Measurements from ENCODE around the gene NUDT3. TPM values are rescaled to one million over a fixed set of nuclear protein-coding genes. Genes with fewer than 3 reads are reported as not detected.
"Not testable (repeated sequence)": the region's sequence is repeated elsewhere in the genome, so short reads cannot be mapped to it uniquely, and the experiment has no call there.

NUDT3 gene
- total and polyA plus RNA-seq, 2 experiments from 2014 or later, result 18.6 to 26.1 TPM

DNA sequence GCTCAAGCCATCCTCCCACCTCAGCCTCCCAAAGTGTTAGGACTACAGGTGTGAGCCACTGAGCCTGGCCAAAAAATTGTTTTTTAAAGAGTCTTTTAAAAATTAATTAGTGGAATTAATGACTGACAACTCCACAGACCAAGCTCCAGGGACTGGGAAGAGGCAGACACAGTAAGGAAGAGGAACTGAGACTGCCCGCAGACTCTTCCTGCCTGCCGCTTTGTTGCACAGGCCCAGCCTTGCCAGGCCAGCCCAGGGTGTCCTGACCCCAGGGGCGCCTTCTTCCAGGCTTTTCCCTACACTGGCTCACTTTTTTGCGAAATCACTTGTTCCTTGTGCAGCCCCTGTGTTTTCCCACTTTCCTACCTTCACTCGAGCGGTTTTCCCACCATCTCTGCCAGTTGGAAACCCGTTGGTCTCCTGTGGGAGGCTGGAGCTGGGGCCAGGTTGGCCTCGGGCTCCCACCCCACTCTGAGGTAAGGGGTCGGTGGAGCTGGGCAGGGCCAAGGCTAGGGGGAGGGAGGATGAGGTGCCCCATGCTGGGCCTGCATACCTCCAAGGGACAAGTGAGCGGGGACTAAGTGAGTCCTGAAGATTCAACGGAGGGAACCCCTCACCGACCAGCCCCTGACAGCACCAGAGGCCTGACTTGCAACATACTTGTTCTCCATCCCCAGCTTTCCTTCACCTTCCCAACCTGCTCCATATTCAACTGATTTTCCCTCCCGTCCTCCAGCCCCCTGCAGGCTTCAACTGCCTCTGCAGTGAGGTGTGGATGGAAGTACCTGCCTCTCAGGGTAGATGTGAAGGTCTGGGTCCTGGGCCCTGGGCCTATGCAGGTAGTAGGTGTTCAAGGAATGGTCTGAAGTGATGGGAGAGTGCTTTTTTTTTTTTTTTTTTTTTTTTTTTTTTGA, 120.2 kb downstream of the NUDT3 start:
- Histone ChIP-seq H3K27ac (no peak overlapping the region), H3K27me3 (no peaks in the 10 kb centered on the region), H3K4me3 (no peak overlapping the region), H3K4me1 (ENCODE audit: low read depth) (peaks cover 9% of the 10 kb centered on the region), H3K9me3 (ENCODE audit: low read depth) (no peaks in the 10 kb centered on the region), H3K36me3 (no peaks in the 10 kb centered on the region)
- no peak for DNase-seq (ENCODE audit: low read depth in 1 of 2, low spot score in 1 of 2)
- TF ChIP-seq, protein P1, sequence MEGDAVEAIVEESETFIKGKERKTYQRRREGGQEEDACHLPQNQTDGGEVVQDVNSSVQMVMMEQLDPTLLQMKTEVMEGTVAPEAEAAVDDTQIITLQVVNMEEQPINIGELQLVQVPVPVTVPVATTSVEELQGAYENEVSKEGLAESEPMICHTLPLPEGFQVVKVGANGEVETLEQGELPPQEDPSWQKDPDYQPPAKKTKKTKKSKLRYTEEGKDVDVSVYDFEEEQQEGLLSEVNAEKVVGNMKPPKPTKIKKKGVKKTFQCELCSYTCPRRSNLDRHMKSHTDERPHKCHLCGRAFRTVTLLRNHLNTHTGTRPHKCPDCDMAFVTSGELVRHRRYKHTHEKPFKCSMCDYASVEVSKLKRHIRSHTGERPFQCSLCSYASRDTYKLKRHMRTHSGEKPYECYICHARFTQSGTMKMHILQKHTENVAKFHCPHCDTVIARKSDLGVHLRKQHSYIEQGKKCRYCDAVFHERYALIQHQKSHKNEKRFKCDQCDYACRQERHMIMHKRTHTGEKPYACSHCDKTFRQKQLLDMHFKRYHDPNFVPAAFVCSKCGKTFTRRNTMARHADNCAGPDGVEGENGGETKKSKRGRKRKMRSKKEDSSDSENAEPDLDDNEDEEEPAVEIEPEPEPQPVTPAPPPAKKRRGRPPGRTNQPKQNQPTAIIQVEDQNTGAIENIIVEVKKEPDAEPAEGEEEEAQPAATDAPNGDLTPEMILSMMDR (IDR thresholded peaks at IDR 0.05; ENCODE audit: low read depth, low read length), result no peak

DNA sequence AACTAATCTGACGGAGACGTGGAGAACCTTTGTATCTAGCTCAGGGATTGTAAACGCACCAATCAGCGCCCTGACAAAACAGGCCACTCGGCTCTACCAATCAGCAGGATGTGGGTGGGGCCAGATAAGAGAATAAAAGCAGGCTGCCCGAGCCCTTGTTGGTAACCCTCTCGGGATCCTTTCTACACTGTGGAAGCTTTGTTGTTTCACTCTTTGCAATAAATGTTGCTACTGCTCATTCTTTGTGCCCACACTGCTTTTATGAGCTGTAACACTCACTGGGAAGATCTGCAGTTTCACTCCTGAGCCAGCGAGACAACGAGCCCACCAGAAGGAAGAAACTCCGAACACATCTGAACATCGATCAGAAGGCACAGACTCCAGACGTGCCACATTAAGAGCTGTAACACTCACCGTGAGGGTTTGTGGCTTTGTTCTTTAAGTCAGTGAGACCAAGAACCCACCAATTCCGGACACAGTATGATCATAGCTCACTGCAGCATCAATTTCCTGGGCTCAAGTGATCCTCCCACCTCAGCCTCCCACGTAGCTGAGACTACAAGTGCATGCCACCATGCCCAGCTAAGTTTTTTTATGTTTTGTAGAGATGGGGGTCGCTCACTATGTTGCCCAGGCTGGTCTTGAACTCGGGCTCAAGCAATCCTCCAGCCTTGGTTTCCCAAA, 122.7 kb downstream of the NUDT3 start:
- H3K9me3 ChIP-seq (ENCODE audit: low read depth); H3K27me3 ChIP-seq; H3K4me1 ChIP-seq (ENCODE audit: low read depth); H3K4me3 ChIP-seq; H3K36me3 ChIP-seq; DNase-seq (ENCODE audit: low read depth in 1 of 2, low spot score in 1 of 2); H3K27ac ChIP-seq: not testable (repeated sequence)

DNA sequence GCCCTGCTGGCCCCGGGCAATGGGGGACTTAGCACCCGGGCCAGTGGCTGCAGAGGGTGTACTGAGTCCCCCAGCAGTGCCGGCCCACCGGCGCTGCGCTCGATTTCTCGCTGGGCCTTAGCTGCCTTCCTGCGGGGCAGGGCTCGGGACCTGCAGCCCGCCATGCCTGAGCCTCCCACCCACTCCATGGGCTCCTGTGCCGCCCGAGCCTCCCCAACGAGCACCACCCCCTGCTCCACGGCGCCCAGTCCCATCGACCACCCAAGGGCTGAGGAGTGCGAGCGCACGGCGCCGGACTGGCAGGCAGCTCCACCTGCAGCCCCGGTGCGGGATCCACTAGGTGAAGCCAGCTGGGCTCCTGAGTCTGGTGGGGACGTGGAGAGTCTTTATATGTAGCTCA, 123.3 kb downstream of the NUDT3 start:
- not testable (repeated sequence) for H3K27ac ChIP-seq; H3K4me3 ChIP-seq; H3K9me3 ChIP-seq (ENCODE audit: low read depth); H3K36me3 ChIP-seq; DNase-seq (ENCODE audit: low read depth in 1 of 2, low spot score in 1 of 2); H3K4me1 ChIP-seq (ENCODE audit: low read depth); H3K27me3 ChIP-seq

DNA sequence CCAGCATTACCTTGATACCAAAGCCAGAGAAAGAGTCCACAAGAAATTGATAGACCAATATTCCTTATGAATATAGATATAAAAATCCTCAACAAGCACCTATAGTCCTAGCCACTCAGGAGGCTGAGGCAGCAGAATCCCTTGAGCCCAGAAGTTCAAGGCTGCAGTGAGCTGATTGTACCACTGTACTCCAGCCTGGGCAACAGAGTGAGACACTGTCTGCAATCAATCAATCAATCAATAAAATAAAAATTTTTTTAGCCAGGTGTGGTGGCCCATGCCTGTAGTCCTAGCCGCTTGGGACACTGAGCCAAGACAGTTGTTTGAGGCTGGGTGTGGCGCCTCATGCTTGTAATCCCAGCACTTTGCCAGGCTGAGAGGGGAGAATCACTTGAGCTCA, 124.7 kb downstream of the NUDT3 start:
- Histone ChIP-seq H3K36me3 (no peaks in the 10 kb centered on the region), H3K27me3 (no peaks in the 10 kb centered on the region), H3K4me1 (ENCODE audit: low read depth) (no peaks in the 10 kb centered on the region), H3K4me3 (no peak overlapping the region), H3K9me3 (ENCODE audit: low read depth) (no peaks in the 10 kb centered on the region), H3K27ac (no peak overlapping the region)
- TF ChIP-seq, protein P1 (IDR thresholded peaks at IDR 0.05; ENCODE audit: low read depth, low read length), result no peak
- DNase-seq (ENCODE audit: low read depth in 1 of 2, low spot score in 1 of 2), result no peak

DNA sequence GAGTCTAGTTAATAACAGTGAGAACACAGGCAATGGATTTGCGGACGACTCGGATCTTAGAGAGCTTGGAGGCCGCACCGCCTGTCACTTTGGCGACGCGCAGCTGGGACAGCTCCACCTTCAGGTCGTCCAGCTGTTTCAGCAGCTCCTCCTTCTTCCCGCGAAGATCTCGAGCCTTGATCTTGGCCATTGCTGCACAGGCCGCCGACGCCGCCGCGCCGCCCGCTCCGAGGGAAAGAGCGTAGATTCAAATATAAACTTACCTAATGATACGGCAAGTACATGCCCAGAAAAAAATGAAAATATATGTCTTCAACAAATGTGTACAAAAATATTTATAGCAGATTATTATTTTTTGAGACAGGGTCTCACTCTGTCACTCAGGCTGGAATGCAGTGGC, 129.0 kb downstream of the NUDT3 start:
- not testable (repeated sequence) for H3K4me3 ChIP-seq; H3K27me3 ChIP-seq; H3K9me3 ChIP-seq (ENCODE audit: low read depth); DNase-seq (ENCODE audit: low read depth in 1 of 2, low spot score in 1 of 2); H3K36me3 ChIP-seq; H3K4me1 ChIP-seq (ENCODE audit: low read depth); H3K27ac ChIP-seq

DNA sequence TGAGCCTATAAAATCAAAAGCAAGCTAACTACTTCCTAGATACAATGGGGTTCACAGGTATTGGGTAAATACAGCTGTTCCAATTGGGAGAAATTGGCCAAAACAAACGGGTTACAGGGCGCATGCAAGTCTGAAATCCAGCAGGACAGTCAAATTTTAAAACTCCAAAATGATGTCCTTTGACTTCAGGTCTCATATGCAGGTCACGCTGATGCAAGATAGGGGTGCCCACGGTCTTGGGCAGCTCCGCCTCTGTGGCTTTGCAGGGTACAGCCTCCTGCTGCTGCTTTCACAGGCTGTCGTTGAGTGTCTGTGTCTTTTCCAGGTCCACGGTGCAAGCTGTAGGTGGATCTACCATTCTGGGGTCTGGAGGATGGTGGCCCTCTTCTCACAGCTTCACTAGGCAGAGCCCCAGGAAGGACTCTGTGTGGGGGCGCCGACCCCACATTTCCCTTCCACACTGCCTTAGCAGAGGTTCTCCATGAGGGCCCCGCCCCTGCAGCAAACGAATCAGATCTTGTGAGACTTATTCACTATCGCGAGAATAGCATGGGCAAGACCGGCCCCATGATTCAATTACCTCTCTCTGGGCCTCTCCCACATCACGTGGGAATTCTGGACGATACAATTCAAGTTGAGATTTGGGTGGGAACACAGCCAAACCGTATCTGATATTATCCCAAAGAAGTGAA, 131.7 kb downstream of the NUDT3 start:
- no peak overlapping the region for H3K27ac ChIP-seq
- no peak for DNase-seq (ENCODE audit: low read depth in 1 of 2, low spot score in 1 of 2)
- H3K36me3 ChIP-seq, result no peaks in the 10 kb centered on the region
- TF ChIP-seq, protein P1 (IDR thresholded peaks at IDR 0.05; ENCODE audit: low read depth, low read length), result no peak
- H3K9me3 ChIP-seq (ENCODE audit: low read depth), result no peaks in the 10 kb centered on the region
- H3K4me3 ChIP-seq, result no peak overlapping the region
- no peaks in the 10 kb centered on the region for H3K4me1 ChIP-seq (ENCODE audit: low read depth)
- H3K27me3 ChIP-seq, result no peaks in the 10 kb centered on the region
